Smooth muscle cell of the brain vasculature (primary cell): ENCODE data around the gene SCUBE1.

ENCODE experiments used
- DNase-seq: peaks from one replicate; pipeline ENCODE4 v3.0.0-alpha.2; 2012; ENCODE audit warnings: low read depth, low spot score

SCUBE1 gene

DNA sequence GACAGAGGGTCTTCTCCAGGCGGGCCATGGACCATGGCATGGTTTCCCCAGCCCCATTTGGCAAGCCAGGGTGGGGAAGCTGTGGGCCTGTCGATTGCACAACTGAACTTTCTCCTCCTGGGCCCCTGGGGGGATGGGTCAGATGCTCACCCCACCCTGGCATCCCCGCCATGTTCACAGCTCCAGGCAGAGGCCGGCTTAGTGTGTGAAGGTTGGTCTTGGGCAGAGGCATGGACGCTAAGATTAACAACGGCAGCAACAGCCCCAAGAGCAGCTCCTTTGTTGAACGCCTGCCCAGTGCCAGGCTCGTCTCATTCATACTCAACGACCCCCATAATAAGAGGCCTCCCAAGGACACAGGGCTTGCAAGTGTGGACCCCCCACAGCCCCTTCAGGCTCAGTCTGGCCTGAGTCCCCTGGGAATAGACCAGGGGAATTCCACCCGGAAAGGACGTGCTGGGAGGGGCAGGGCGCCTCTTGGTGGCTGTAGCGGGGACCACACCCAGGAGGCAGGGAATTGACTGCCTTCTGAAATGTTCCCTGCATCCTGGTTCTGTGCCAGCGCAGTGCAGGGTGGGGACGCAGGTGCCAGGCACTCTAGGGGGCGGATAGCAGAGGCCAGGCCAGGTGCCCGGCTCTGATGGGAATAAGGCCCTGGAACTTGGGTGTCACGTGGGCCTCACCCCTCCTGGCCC is 183.5 kb downstream of the SCUBE1 start:
- DNase-seq: no peak

GRCh38 chr22:43158778-43159483 is 184.2 kb downstream of the SCUBE1 start:
- DNase-seq: no peak

DNA sequence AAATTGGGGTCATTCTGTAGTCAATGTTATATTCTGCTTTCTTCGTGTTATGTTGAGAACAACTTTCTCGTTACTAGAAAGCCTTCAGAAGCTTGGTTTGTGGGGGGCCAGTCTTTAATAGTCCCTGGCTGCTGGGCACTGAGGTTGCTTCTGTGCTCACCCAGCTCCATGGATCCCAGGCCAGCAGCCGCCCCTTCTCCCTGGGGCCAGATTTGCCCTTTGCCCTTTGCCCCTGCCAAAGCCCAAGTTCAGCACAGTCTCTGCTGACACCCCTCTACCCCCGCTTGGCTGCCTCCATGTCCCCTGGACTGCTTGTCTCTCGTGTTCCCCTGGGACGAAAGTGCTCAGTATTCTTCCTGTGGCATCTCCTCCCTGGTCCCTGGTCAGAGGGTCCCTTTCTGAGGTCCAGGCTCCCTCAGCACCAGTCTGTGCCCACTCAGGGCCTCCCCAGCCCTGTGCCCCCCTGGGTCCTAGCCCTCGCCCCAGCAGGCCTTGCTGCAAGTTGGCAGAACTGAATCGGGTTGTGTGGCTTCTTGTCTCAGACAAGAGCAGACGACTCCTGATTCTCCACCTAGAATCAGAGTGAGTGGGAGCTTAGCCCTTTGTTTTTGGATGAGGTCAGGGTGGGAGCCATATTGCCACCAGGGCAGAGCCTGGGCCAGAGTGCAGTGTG is 185.2 kb downstream of the SCUBE1 start:
- DNase-seq: no peak

- DNase-seq: no peak
These were observed 186.8 kb downstream of the SCUBE1 start for GRCh38 chr22:43156413-43156812.

GRCh38 chr22:43155789-43156188 is 187.4 kb downstream of the SCUBE1 start:
- no peak for DNase-seq

- no peak for DNase-seq
These were observed 188.2 kb downstream of the SCUBE1 start for GRCh38 chr22:43154887-43155536.

- no peak for DNase-seq
These were observed 189.3 kb downstream of the SCUBE1 start for GRCh38 chr22:43153899-43154298.

- DNase-seq: no peak
These were observed 190.7 kb downstream of the SCUBE1 start for GRCh38 chr22:43152357-43153071.

- DNase-seq: no peak
These were observed 191.2 kb downstream of the SCUBE1 start for GRCh38 chr22:43152003-43152356.

DNA sequence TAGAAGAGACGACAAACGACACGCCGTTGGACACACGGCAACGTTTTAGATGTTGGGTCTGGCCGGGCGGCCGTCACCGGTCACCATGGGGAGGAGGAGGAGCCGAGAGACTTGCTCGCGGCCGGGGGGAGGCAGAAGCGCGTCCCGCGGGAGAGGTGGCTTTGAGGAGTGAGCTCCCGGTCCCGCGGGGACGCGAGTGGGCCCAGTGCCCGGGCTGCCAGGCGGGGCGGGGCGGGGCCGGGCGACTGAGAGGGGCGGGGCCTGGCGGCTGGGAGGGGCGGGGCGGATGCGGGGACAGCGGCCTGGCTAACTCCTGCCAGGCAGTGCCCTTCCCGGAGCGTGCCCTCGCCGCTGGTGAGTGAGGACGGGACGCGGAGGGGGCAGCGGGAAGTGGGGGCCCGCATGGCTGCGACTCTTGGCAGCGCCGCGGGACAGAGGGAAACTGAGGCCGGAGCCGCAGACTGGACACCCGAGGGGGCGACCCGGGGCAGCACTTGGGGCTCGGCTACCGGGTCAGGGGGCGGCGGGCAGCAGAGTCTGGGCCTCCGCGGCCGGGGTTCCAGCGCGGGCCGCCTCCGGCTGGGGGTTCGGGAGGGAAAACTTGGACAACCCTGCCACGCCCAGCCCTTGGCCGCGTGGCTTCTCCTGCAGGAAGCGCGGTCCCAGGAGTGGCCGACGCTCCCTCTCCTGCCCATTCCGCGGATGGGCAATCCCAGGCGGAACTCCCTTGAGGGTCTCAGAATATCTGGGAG is 191.7 kb downstream of the SCUBE1 start, which contains the start of gene TSPO:
TSS of gene TSPO (plus strand) at position 309 of the 752 bp plus-strand sequence. CDS start 7,680 bp downstream, outside the sequence.
- DNase-seq: no peak

- DNase-seq: no peak
These were observed 192.4 kb downstream of the SCUBE1 start for GRCh38 chr22:43150731-43151206.

DNA sequence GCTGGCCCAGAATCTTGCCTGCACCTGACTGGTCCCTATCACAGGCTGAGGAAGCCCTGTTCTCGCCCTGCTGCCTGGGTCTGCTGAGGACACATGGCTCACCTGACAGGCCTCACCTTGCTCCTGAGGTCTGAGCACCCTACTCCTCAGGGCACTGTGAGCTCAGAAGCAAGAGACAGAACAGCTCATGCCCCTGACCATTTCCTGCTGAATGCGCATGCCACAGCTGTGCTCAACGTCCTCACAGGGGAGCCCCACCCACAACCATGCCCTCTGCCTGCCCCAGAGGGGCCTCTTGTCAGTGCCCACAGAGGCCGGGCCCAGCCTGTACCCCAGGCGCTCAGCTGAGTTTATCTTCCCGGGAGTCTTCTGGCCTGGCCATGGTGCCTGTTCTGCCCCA is 194.6 kb downstream of the SCUBE1 start:
- no peak for DNase-seq

- no peak for DNase-seq
These were observed 195.4 kb downstream of the SCUBE1 start for GRCh38 chr22:43147821-43148220.
